Esophagus muscularis mucosa (tissue), 4 donors: ENCODE results near the gene GMFB. TPM values are rescaled to one million over a fixed set of nuclear protein-coding genes. Genes with fewer than 3 reads are reported as not detected.

Source experiments
- DNase-seq: peaks from one replicate; pipeline ENCODE4 v3.0.0-alpha.2; 2017; ENCODE audit errors: extremely low spot score
- H3K27ac ChIP-seq, 4 donors: fragments of 200-600 bp; sonication (generic); replicated peaks in 1 of 4; 1 replicate in 3 of 4; 2 replicates in 1 of 4; pipeline ENCODE4 v1.5.1; 2016 to 2019; ENCODE audit warnings: mild to moderate bottlenecking in 1 of 4
- H3K27me3 ChIP-seq, 4 donors: fragments of 200-600 bp; sonication (generic); one replicate each; pipeline versions ENCODE4 v1.5.1 to v1.6.0; 2016 to 2019
- H3K36me3 ChIP-seq, 4 donors: fragments of 200-600 bp; sonication (generic); one replicate each; pipeline ENCODE4 v1.5.1; 2016 to 2019
- H3K4me1 ChIP-seq, 4 donors: fragments of 200-600 bp; sonication (generic); one replicate each; pipeline ENCODE4 v1.5.1; 2016 to 2019
- H3K4me3 ChIP-seq, 4 donors: fragments of 200-600 bp; sonication (generic); 1 replicate in 2 of 4; 2 replicates in 2 of 4; pipeline ENCODE4 v1.5.1; 2016 to 2019; ENCODE audit warnings: mild to moderate bottlenecking in 4 of 4, moderate library complexity in 1 of 4
- H3K9me3 ChIP-seq, 4 donors: fragments of 200-600 bp; sonication (generic); 1 replicate in 3 of 4; 2 replicates in 1 of 4; pipeline ENCODE4 v1.5.1; 2016 to 2019
- CTCF ChIP-seq, 3 experiments: fragments of 200-600 bp in 2 of 3; fragments of 450-650 bp in 1 of 3; sonication (generic) in 2 of 3; IDR thresholded peaks; one replicate each; pipeline ENCODE4 v1.5.1; 2017 to 2019; ENCODE audit warnings: antibody characterized with exemption in 3 of 3, mild to moderate bottlenecking in 2 of 3, moderate library complexity in 1 of 3
- EP300 ChIP-seq: sonication (generic); formaldehyde crosslinking; IDR thresholded peaks from one replicate; pipeline ENCODE4 v1.6.1; 2017; ENCODE audit warnings: antibody characterized with exemption
- POLR2A ChIP-seq: fragments of 450-650 bp; IDR thresholded peaks from one replicate; pipeline ENCODE4 v1.6.1; 2017; ENCODE audit warnings: antibody characterized with exemption, moderate library complexity, mild to moderate bottlenecking, low read depth
- POLR2AphosphoS5 ChIP-seq, 2 donors: sonication (generic); formaldehyde crosslinking; IDR thresholded peaks; one replicate each; pipeline ENCODE4 v1.6.1; 2017; ENCODE audit warnings: antibody characterized with exemption in 2 of 2
- WGBS: methylation state at CpG from one replicate; pipeline ENCODE4 v1.1.5; 2018; 5-methylcytosine and 5-hydroxymethylcytosine counted together
- intact Hi-C: fragments of 100-400 bp; cut with DNase I; formaldehyde crosslinking; loops from one replicate; pipeline ENCODE4 v1.15.1; 2023
- total RNA-seq, 4 donors: library from RNA; depleted of rRNA; stranded (reverse); fragments of >200 nt; gene quantifications; one replicate each; pipeline versions ENCODE4 v1.1.0 to v1.2.1, GENCODE V29; 2016

Gene GMFB
- total RNA-seq, 4 donors from 2014 or later: 21.4 to 49.4 (median 43.7) TPM

- Histone ChIP-seq H3K36me3 (peaks cover 0 to 40% (median 21%) of the 10 kb centered on the region in 4 donors), H3K4me3 (no peak overlapping the region), H3K9me3 (no peaks in the 10 kb centered on the region), H3K27ac (no peak overlapping the region), H3K4me1 (peaks cover 8 to 34% (median 26%) of the 10 kb centered on the region in 4 donors), H3K27me3 (no peaks in the 10 kb centered on the region)
- intact Hi-C loops: no loop called here
- DNase-seq: no peak
- TF ChIP-seq POLR2AphosphoS5 (IDR thresholded peaks at IDR 0.05): no peak
- no peak for TF ChIP-seq EP300
- TF ChIP-seq POLR2A: no peak
- no peak for TF ChIP-seq CTCF (IDR thresholded peaks at IDR 0.05)
- 90% methylated on average over 2 of the region's 2 CpGs for WGBS
Observed at GRCh38 chr14:54481695-54482094, 7.1 kb downstream of the GMFB start.

- H3K9me3 ChIP-seq: no peaks in the 10 kb centered on the region
- intact Hi-C loops: no loop called here
- H3K4me3 ChIP-seq: no peak overlapping the region
- H3K27ac ChIP-seq: no peak overlapping the region
- H3K27me3 ChIP-seq: no peaks in the 10 kb centered on the region
- TF ChIP-seq CTCF (IDR thresholded peaks at IDR 0.05) (no peak), POLR2A (no peak), EP300 (no peak), POLR2AphosphoS5 (IDR thresholded peaks at IDR 0.05) (no peak)
- WGBS: 85% methylated on average over 4 of the region's 4 CpGs
- H3K4me1 ChIP-seq: peaks cover 8 to 35% (median 21%) of the 10 kb centered on the region in 4 donors
- peaks cover 0 to 40% (median 21%) of the 10 kb centered on the region in 4 donors for H3K36me3 ChIP-seq
- DNase-seq: no peak
Observed at GRCh38 chr14:54480830-54481562, 7.8 kb downstream of the GMFB start.

GRCh38 chr14:54478636-54479215, 10.1 kb downstream of the GMFB start:
- 88% methylated on average over 3 of the region's 3 CpGs for WGBS
- H3K27me3 ChIP-seq: no peaks in the 10 kb centered on the region
- no peak for DNase-seq
- H3K4me1 ChIP-seq: peaks cover 17 to 34% (median 22%) of the 10 kb centered on the region in 4 donors
- H3K27ac ChIP-seq: no peak overlapping the region
- no peaks in the 10 kb centered on the region for H3K9me3 ChIP-seq
- TF ChIP-seq POLR2A: no peak
- no peak for TF ChIP-seq CTCF (IDR thresholded peaks at IDR 0.05)
- TF ChIP-seq EP300: no peak
- TF ChIP-seq POLR2AphosphoS5 (IDR thresholded peaks at IDR 0.05): no peak
- peaks cover 0 to 42% (median 21%) of the 10 kb centered on the region in 4 donors for H3K36me3 ChIP-seq
- H3K4me3 ChIP-seq: no peak overlapping the region
- intact Hi-C loops: no loop called here

GRCh38 chr14:54475911-54476310, 12.9 kb downstream of the GMFB start:
- peaks cover 5 to 31% (median 18%) of the 10 kb centered on the region in 4 donors for H3K4me1 ChIP-seq
- H3K27me3 ChIP-seq: no peaks in the 10 kb centered on the region
- DNase-seq: no peak
- no peak overlapping the region for H3K27ac ChIP-seq
- peaks cover 0 to 44% (median 12%) of the 10 kb centered on the region in 4 donors for H3K36me3 ChIP-seq
- intact Hi-C loops: no loop called here
- H3K4me3 ChIP-seq: no peak overlapping the region
- H3K9me3 ChIP-seq: no peaks in the 10 kb centered on the region
- TF ChIP-seq CTCF (IDR thresholded peaks at IDR 0.05) (no peak), POLR2A (no peak), EP300 (no peak), POLR2AphosphoS5 (IDR thresholded peaks at IDR 0.05) (no peak)
- 70% methylated on average over 4 of the region's 4 CpGs for WGBS
